GM12878 (cell line): ENCODE results near the gene VCX3B. TPM values are rescaled to one million over a fixed set of nuclear protein-coding genes. Genes with fewer than 3 reads are reported as not detected.
"Not testable (repeated sequence)": the region's sequence is repeated elsewhere in the genome, so short reads cannot be mapped to it uniquely, and the experiment has no call there.

Experiments used
- ATAC-seq: fragments of 200-7000 bp; cut with Tn5 transposase; 3 replicates; pipeline ENCODE4 v1.9.1; 2020; ENCODE audit warnings: mild to moderate bottlenecking, moderate library complexity
- Bru-seq: library from RNA; stranded (reverse); fragments of 400-500 nt; gene quantifications from one replicate; lab custom pipeline; 2021; lab: Mats Ljungman, UMichigan
- BruChase-seq, 2 experiments: library from RNA; stranded (reverse); fragments of 400-500 nt; gene quantifications; one replicate each; lab custom pipeline; 2021; lab: Mats Ljungman, UMichigan
- BruUV-seq: library from RNA; stranded (reverse); fragments of 400-500 nt; replicated peaks from 2 replicates; lab custom pipeline; 2021; lab: Mats Ljungman, UMichigan
- CTCF ChIA-PET: fragments of 300-600 bp; sonication (Branson Sonifier 250); formaldehyde crosslinking; extraction: SDS; loops from one replicate; lab custom pipeline; 2021; ENCODE audit warnings: inconsistent platforms; lab: Yijun Ruan, JAX
- POLR2A ChIA-PET: fragments of 350-600 bp; formaldehyde crosslinking; extraction: SDS; loops from one replicate; lab custom pipeline; 2021; ENCODE audit warnings: inconsistent platforms; lab: Charles Lee
- RAD21 ChIA-PET: fragments of 300-600 bp; sonication (Branson Sonifier 250); formaldehyde crosslinking; loops from one replicate; lab custom pipeline; 2023; ENCODE audit warnings: antibody characterized with exemption; ENCODE audit not compliant: unreplicated experiment; lab: Charles Lee
- SMC1A ChIA-PET: fragments of 300-600 bp; sonication (Branson Sonifier 250); formaldehyde crosslinking; loops from one replicate; lab custom pipeline; 2023; ENCODE audit not compliant: unreplicated experiment, uncharacterized antibody; lab: Charles Lee
- DNase-seq: peaks from one replicate; pipeline ENCODE4 v3.0.0-alpha.2; 2011; ENCODE audit warnings: low read depth, low spot score
- FAIRE-seq: peaks from 3 replicates; lab custom pipeline; 2011; peaks lifted over from hg19 to GRCh38; lab: Jason Lieb, UNC
- H2AFZ ChIP-seq: 2 replicates; pipeline ENCODE4 v1.6.0; 2011; ENCODE audit warnings: low read depth, low read length, control low read depth; ENCODE audit not compliant: control insufficient read depth
- H3K27ac ChIP-seq: 2 replicates; pipeline ENCODE4 v1.5.1; 2011; ENCODE audit warnings: control low read depth; ENCODE audit not compliant: control insufficient read depth, insufficient read depth
- H3K27me3 ChIP-seq, 2 experiments: replicated peaks in 1 of 2; 2 replicates each; pipeline versions ENCODE4 v1.6.0 to v1.6.1; 2011; ENCODE audit warnings: low read length in 1 of 2; ENCODE audit not compliant: control insufficient read depth in 2 of 2, insufficient read depth in 2 of 2
- H3K36me3 ChIP-seq, 2 experiments: 2 replicates each; pipeline ENCODE4 v1.5.1; 2011; ENCODE audit warnings: low read length in 1 of 2; ENCODE audit not compliant: control insufficient read depth in 2 of 2, insufficient read depth in 2 of 2
- H3K4me1 ChIP-seq: 2 replicates; pipeline ENCODE4 v1.6.1; 2011; ENCODE audit warnings: mild to moderate bottlenecking, low read length, moderate library complexity, mixed read lengths; ENCODE audit not compliant: control insufficient read depth, insufficient read depth
- H3K4me2 ChIP-seq: 2 replicates; pipeline ENCODE4 v1.6.0; 2011; ENCODE audit warnings: control low read depth; ENCODE audit not compliant: control insufficient read depth, insufficient read depth
- H3K4me3 ChIP-seq: fragments of 200-600 bp; sonication (generic); 2 replicates; pipeline ENCODE4 v1.5.1; 2016
- H3K79me2 ChIP-seq: 2 replicates; pipeline ENCODE4 v1.6.0; 2011; ENCODE audit warnings: low read length; ENCODE audit not compliant: control insufficient read depth, insufficient read depth
- H3K9ac ChIP-seq: 2 replicates; pipeline ENCODE4 v1.8.0; 2011; ENCODE audit warnings: low read length, control low read depth, mixed read lengths; ENCODE audit not compliant: control insufficient read depth, insufficient read depth
- H3K9me3 ChIP-seq: replicated peaks from 3 replicates; pipeline ENCODE4 v1.5.1; 2011; ENCODE audit warnings: mild to moderate bottlenecking, low read length; ENCODE audit not compliant: control insufficient read depth, insufficient read depth
- H4K20me1 ChIP-seq: 2 replicates; pipeline ENCODE4 v1.6.0; 2011; ENCODE audit not compliant: control insufficient read depth, insufficient read depth
- CBX3 ChIP-seq: fragments of 200-600 bp; sonication (generic); IDR thresholded peaks from 2 replicates; pipeline ENCODE4 v1.6.1; 2016; ENCODE audit warnings: low read depth, borderline replicate concordance
- ETV6 ChIP-seq, 2 experiments: fragments of 450-650 bp in 1 of 2; IDR thresholded peaks in 1 of 2; conservative IDR thresholded peaks in 1 of 2; 2 replicates each; pipeline ENCODE4 v1.6.1; 2014; ENCODE audit warnings: antibody characterized with exemption in 1 of 2, borderline replicate concordance in 1 of 2, low read depth in 1 of 2, mild to moderate bottlenecking in 1 of 2, moderate library complexity in 1 of 2
- IKZF1 ChIP-seq: fragments of 450-650 bp; conservative IDR thresholded peaks from 2 replicates; pipeline ENCODE4 v1.6.1; 2017; ENCODE audit warnings: antibody characterized with exemption, mild to moderate bottlenecking
- NFYA ChIP-seq: IDR thresholded peaks from 2 replicates; pipeline ENCODE4 v1.6.1; 2011; ENCODE audit warnings: low read depth, mild to moderate bottlenecking, low read length, improper control_type of control experiment, borderline replicate concordance
- SP1 ChIP-seq: IDR thresholded peaks from one replicate; pipeline ENCODE4 v1.6.1; 2011; ENCODE audit warnings: low read depth, low read length
- SRF ChIP-seq, 2 experiments: IDR thresholded peaks; 2 replicates each; pipeline ENCODE4 v1.6.1; 2011; ENCODE audit warnings: low read depth in 2 of 2, low read length in 2 of 2, mild to moderate bottlenecking in 1 of 2, moderate library complexity in 1 of 2
- SUPT20H ChIP-seq: IDR thresholded peaks from 2 replicates; pipeline ENCODE4 v1.6.1; 2011; ENCODE audit warnings: low read depth, mild to moderate bottlenecking, low read length, moderate library complexity, borderline replicate concordance; ENCODE audit not compliant: control insufficient read depth
- WGBS: methylation state at CpG from one replicate; pipeline ENCODE4 v1.1.6; 2016; ENCODE audit warnings: low lambda C conversion rate; ENCODE audit not compliant: insufficient replicate concordance, insufficient coverage; ENCODE audit errors: missing lambda C conversion rate; 5-methylcytosine and 5-hydroxymethylcytosine counted together
- in situ Hi-C: fragments of 300-500 bp; cut with MboI; formaldehyde crosslinking; loops from 9 replicates; pipeline ENCODE4 v1.14.3; 2018; ENCODE audit warnings: mixed read lengths
- intact Hi-C: fragments of 100-400 bp; cut with micrococcal nuclease; formaldehyde crosslinking; loops from one replicate; pipeline ENCODE4 v1.14.2; 2022; ENCODE audit not compliant: unreplicated experiment
- long read RNA-seq, 2 experiments: library from polyadenylated mRNA; unstranded; transcript quantifications; one replicate each; pipeline ENCODE4 v2.0.0, GENCODE V29; 2019 to 2020
- polyA minus RNA-seq, 3 experiments: library from RNA; depleted of rRNA, polyadenylated mRNA; stranded (reverse); fragments of >200 nt; gene quantifications; 2 replicates each; pipeline ENCODE4 v1.2.3, GENCODE V29; 2011
- polyA plus RNA-seq, 11 experiments: library from polyadenylated mRNA; depleted of rRNA in 4 of 11; unstranded in 6 of 11; stranded (reverse) in 5 of 11; fragments of >200 nt; fragmentation: Nextera tagmentation in 4 of 11; fragmentation: Illumina TruSeq in 1 of 11; extraction: Ambion mirVana in 4 of 11; extraction: Trizol in 1 of 11; gene quantifications; 1 replicate in 1 of 11; 2 replicates in 10 of 11; pipeline versions ENCODE4 v1.2.1 to v1.2.3, GENCODE V29; 2011 to 2016; ENCODE audit warnings: inconsistent platforms in 2 of 11, missing spikeins in 2 of 11, low read depth in 1 of 11
- total RNA-seq, 4 experiments: library from RNA; depleted of rRNA in 3 of 4; stranded (reverse); fragments of >200 nt in 3 of 4; fragmentation: Illumina TruSeq in 1 of 4; extraction: Trizol in 1 of 4; gene quantifications; 2 replicates each; pipeline versions ENCODE4 v1.2.1 to v1.2.3, GENCODE V29; 2013 to 2021
- TF ChIP-seq, protein P1 (sequence below): fragments of 450-650 bp; IDR thresholded peaks from 2 replicates; pipeline ENCODE4 v1.6.1; 2017; ENCODE audit warnings: low read depth, mild to moderate bottlenecking, moderate library complexity

Gene VCX3B
- total RNA-seq (2013; cell fraction: nucleolus; rRNA removed): 1.1 TPM in 1 of 2 replicates, not detected in the other
- total RNA-seq (2014; rRNA removed): not detected in 2 replicates
- total RNA-seq (2014; rRNA removed; fragmentation: Illumina TruSeq; extraction: Trizol): not detected in 2 replicates
- total RNA-seq (2021): not detected in 2 replicates
- polyA plus RNA-seq (2011; ENCODE audit: low read depth): not detected
- polyA plus RNA-seq (2011; rRNA removed): 0.11 TPM in 1 of 2 replicates, not detected in the other
- polyA plus RNA-seq (2011; cell fraction: cytosol; rRNA removed): 0.12 and 0.17 TPM in 2 replicates
- 0.55 and 0.75 TPM in 2 replicates for polyA plus RNA-seq (2011; cell fraction: nucleus; rRNA removed)
- 0.13 and 0.14 TPM in 2 replicates for polyA plus RNA-seq (2012)
- not detected in 2 replicates for polyA plus RNA-seq (2014; fragmentation: Illumina TruSeq; extraction: Trizol)
- under 1 TPM in 1 of 2 experiments, not detected in 1; 0.06 TPM for polyA plus RNA-seq (2014; fragmentation: Nextera tagmentation; extraction: Ambion mirVana)
- not detected in 2 replicates for polyA plus RNA-seq (2014; rRNA removed)
- polyA plus RNA-seq (2016; fragmentation: Nextera tagmentation; extraction: Ambion mirVana): not detected
- polyA minus RNA-seq (2011; rRNA and poly(A)+ RNA removed): not detected in 2 replicates
- polyA minus RNA-seq (2011; cell fraction: cytosol; rRNA and poly(A)+ RNA removed): not detected in 2 replicates
- not detected in 2 replicates for polyA minus RNA-seq (2011; cell fraction: nucleus; rRNA and poly(A)+ RNA removed)
- Bru-seq, nascent RNA: percentile 23 among the genes with signal in this experiment
- percentile 46 among the genes with signal in this experiment for BruChase-seq, experiment 1, labeled RNA remaining after a 6-hour chase
- percentile 29 among the genes with signal in this experiment for BruChase-seq, experiment 2, labeled RNA remaining after a 2-hour chase
- long read RNA-seq, experiment 1: 0 reads
- long read RNA-seq, experiment 2: 0 reads

DNA sequence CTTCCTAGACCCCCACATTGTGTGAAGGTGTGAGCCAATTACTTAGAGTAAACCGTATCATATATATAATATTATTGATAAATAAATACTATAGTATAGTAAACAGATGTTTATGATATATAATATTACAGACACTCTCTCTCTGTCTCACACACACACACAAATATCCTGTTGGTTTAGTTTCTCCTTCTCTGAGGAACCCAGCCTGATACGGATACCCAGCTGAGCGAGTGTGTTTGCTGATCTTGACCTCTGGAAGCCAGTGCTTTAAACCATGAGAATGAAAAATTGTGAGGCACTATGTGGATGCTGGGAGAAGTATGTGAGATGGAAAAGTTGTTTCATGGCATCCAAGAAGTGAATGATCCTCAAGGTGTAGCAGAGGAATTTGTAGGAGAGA is at the start of gene VCX3B:
Gene VCX3B, plus strand, starts transcription at position 301 of the 400 bp plus-strand sequence. CDS start 621 bp downstream, outside the sequence.
- FAIRE-seq, CTCF ChIA-PET, H3K9me3 ChIP-seq, DNase-seq, H4K20me1 ChIP-seq, POLR2A ChIA-PET, in situ Hi-C loops, H2AFZ ChIP-seq, intact Hi-C loops, H3K27me3 ChIP-seq, H3K27ac ChIP-seq, ATAC-seq, BruUV-seq, H3K4me1 ChIP-seq, SMC1A ChIA-PET, H3K79me2 ChIP-seq, RAD21 ChIA-PET, H3K9ac ChIP-seq, H3K4me2 ChIP-seq, H3K36me3 ChIP-seq, H3K4me3 ChIP-seq: not testable (repeated sequence)
- whole genome bisulfite sequencing: 77% methylated on average over 3 of the region's 3 CpGs

DNA sequence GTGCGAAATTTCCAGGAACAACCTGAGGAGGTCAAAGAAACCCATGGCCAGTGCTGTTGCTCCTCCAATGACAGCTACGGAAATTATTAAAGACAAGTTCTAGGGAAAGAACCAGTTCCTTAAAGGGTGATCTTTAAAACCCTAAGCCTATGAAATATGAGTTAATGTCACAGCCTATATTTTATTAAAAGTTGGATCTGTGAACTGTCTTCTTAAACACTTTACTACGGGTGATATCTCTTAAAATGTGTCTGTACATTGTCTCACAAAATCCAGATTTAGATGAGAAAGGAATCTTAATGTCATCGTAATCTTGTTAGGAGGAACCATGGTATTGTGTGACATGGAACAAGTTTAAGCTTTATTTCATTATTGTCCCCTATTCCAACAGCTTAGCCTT is 46.3 kb upstream of the VCX3B start:
- Histone ChIP-seq H3K79me2 (no peaks in the 10 kb centered on the region), H3K27me3 (no peaks in the 10 kb centered on the region), H2AFZ (no peak overlapping the region), H3K4me3 (no peak overlapping the region), H3K9ac (no peak overlapping the region), H3K36me3 (no peaks in the 10 kb centered on the region), H3K4me1 (no peaks in the 10 kb centered on the region), H3K27ac (no peak overlapping the region), H4K20me1 (no peaks in the 10 kb centered on the region), H3K9me3 (no peaks in the 10 kb centered on the region), H3K4me2 (no peak overlapping the region)
- ATAC-seq (no peak), FAIRE-seq (no peak), DNase-seq (no peak)
- intact Hi-C loops (no loop called here), in situ Hi-C loops (no loop called here)
- CTCF ChIA-PET: interaction anchor here (1.0 kb wide), 1 partner anchor 8 kb away, joined by 3 read pairs; no protein-coding TSS in a partner anchor
- 29% methylated on average over 4 of the region's 4 CpGs for WGBS
- POLR2A ChIA-PET: no interaction called here
- SMC1A ChIA-PET: no interaction called here
- RAD21 ChIA-PET: no interaction called here
- no TSS peak for BruUV-seq
- TF ChIP-seq NFYA: no peak
- TF ChIP-seq, protein P1, sequence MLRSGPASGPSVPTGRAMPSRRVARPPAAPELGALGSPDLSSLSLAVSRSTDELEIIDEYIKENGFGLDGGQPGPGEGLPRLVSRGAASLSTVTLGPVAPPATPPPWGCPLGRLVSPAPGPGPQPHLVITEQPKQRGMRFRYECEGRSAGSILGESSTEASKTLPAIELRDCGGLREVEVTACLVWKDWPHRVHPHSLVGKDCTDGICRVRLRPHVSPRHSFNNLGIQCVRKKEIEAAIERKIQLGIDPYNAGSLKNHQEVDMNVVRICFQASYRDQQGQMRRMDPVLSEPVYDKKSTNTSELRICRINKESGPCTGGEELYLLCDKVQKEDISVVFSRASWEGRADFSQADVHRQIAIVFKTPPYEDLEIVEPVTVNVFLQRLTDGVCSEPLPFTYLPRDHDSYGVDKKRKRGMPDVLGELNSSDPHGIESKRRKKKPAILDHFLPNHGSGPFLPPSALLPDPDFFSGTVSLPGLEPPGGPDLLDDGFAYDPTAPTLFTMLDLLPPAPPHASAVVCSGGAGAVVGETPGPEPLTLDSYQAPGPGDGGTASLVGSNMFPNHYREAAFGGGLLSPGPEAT: no peak
- no peak for TF ChIP-seq SRF (IDR thresholded peaks at IDR 0.05; ENCODE audit: low read depth in 2 of 2, low read length in 2 of 2)
- TF ChIP-seq CBX3: no peak
- TF ChIP-seq SP1: no peak
- no peak for TF ChIP-seq ETV6 (conservative IDR thresholded peaks at IDR 0.05 in 1 of 2, IDR thresholded peaks at IDR 0.05 in 1 of 2; ENCODE audit: borderline replicate concordance in 1 of 2, low read depth in 1 of 2)
- TF ChIP-seq SUPT20H: no peak
- no peak for TF ChIP-seq IKZF1
